ENCODE results near the gene RHBDF1. TPM values are rescaled to one million over a fixed set of nuclear protein-coding genes. Genes with fewer than 3 reads are reported as not detected.

Gene RHBDF1
- total RNA-seq, 1 experiment from 2014 or later, result 23.3 TPM

DNA sequence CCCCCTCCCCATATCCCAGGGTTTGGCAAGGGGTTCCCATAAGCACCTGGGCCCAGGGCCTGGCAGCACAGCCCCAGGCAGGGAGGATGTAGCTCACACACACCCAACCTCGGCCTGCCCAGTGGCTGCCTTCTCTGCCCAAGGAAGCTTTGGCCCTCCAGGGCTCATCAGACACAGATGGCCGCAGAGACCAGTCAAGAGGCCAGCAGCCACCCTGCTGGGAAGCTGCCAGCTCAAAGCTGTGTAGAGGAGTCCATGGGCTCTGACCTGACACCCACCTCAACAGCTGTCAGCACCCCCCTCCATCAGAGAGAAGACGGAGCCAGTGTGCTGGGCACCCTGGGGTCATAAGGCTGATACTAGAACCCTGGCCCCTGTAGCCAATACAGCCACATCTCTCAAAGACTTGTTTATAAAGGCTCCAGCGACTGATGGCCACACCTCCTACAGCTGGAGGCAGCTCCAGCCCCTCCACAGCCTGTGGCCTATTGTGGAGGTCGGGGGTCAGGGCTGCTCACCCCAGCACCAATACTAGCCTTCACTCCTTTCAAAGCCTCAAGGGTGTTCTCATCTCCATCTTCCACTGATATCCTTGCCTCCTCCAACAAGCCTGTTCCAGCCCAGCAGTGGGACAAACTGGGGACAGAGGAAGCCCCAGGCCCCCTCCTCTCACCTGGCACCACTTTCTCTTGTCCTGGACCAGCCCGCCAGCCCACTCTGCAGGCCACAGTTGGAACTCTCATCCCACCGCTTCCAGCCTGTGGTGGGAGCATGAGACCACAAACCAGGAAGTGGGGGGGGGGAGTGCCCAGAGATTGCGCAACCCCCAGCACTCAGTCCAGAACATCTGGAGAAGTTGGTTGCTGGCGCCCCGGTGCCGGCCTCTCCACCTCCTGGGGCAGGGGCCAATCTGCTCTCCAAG is 3.4 kb upstream of the RHBDF1 start:
- no peak for DNase-seq (ENCODE audit: extremely low read depth, low read depth)

DNA sequence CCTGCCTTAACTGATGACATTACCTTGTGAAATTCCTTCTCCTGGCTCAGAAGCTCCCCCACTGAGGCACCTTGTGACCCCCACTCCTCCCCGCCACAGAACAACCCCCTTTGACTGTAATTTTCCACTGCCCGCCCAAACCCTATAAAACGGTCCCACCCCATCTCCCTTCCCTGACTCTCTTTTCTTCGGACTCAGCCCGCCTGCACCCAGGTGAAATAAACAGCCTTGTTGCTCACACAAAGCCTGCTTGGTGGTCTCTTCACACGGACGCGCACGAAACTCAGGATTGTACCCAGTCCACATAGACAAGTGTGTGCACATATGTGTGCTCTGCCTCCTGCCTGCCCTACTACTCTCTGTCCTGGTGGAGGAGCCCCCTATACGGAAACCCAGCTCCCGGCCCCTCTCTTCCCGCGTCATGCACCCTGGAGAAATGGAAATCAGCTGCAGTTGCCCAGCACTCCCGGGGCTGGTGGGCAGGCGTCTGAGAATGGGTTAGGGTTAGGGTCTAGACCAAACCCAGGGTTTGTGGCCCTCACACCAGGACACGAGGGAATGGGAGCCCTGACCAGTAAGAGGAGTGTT is 2.4 kb upstream of the RHBDF1 start:
- no peak for DNase-seq (ENCODE audit: extremely low read depth, low read depth)

DNA sequence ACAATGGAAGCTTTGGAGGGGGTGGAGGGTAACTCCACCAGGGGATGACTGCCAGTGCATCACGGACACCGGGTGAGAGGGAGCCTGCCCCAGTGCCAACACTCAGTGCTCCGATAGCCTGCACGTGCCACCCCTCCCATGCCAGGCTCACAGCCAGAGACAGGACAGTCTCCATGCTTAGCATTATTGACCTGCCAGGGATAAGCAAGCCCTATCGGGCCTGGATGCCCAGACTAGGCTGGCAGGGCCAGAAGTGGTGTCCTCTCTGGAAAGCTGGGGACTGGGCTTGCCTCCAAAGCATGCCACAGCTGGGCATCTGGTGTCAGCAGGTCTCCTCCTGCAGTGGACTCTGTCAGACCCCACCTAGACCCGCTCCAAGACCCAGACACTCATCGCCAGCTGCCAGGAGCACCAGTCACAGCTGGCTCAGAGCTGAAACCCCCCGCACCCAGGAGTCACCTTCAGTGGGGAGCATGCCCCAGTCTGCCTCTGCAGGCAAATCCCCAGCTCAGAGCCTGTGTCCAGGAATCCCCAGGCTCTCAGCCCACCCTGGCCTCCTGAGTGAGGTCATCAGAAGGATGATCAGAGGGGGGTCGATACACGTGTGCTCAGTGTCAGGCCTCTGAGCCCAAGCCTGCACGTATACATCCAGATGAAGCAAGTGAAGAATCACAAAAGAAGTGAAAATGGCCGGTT is 1.8 kb upstream of the RHBDF1 start:
- DNase-seq (ENCODE audit: extremely low read depth, low read depth), result no peak

GRCh38 chr16:71540-72401 is 660 bp downstream of the RHBDF1 start:
- DNase-seq (ENCODE audit: extremely low read depth, low read depth), result no peak

DNA sequence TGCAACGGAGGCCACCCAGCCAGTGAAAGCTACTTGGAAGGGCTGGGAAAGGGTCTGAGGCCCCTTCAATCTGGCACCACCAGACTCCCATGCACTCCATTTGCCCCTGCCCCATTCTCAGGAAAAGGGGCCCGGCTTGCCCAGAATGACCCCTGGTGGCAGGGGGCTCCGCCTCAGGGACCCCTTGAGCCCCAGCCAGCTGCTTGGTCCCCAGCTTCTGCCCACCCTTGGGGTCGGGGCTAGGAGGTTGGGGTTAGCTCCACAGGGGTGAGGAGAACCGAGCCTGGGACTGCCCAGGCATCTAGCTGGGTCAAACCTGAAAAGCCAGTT is 1.3 kb downstream of the RHBDF1 start:
- DNase-seq (ENCODE audit: extremely low read depth, low read depth), result no peak

DNA sequence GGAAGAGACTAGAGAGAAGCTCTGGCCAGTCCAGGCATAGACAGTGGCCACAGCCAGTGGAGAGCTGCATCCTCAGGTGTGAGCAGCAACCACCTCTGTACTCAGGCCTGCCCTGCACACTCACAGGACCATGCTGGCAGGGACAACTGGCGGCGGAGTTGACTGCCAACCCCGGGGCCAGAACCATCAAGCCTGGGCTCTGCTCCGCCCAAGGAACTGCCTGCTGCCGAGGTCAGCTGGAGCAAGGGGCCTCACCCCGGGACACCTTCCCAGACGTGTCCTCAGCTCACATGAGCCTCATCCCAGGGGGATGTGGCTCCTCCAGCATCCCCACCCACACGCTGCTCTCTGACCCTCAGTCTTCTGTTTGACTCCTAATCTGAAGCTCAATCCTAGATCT is 3.2 kb downstream of the RHBDF1 start:
- DNase-seq (ENCODE audit: extremely low read depth, low read depth), result no peak

GRCh38 chr16:67884-68789 is 4.3 kb downstream of the RHBDF1 start:
- DNase-seq (ENCODE audit: extremely low read depth, low read depth), result no peak

- DNase-seq (ENCODE audit: extremely low read depth, low read depth), result no peak
These were observed 5.1 kb downstream of the RHBDF1 start for GRCh38 chr16:67183-67791.

- DNase-seq (ENCODE audit: extremely low read depth, low read depth), result no peak
These were observed 5.9 kb downstream of the RHBDF1 start for GRCh38 chr16:66309-67182.

DNA sequence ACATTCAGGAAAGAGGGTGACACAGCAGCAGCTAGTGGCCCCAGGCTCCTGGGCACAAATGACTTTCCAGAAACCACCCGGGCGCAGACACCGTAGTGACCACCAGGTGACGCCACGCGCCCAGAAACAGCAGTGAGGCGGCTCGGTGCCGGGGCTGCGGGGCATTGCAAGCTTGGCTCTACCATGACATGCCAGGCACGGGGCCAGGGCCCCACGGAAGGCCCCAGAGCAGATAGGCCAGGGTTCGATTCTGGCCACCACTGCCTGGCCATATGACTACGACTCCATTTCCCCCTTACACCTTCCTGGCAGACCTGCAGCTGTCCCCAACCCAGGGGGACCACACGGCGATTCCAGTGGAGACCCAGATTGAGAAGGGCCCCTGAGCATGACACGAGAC is 6.7 kb downstream of the RHBDF1 start:
- DNase-seq (ENCODE audit: extremely low read depth, low read depth), result peak; percentile 71

DNA sequence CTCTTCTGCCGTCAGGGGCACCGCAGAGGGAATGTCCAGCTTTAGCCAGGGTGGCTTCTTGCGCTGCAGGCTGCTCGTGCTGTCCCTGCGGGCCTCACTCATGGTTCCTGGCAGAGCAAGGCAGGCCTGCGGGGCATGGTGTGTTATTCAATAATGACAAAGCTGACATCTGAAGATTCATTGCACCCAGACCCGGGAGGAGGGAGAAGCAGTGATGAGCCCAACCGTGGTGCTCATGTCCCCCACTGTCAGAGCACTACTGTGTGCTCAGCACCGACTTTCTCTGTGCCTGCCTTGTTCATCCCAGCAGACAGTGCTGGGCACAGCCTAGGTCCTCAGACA is 7.5 kb downstream of the RHBDF1 start:
- no peak for DNase-seq (ENCODE audit: extremely low read depth, low read depth)

DNA sequence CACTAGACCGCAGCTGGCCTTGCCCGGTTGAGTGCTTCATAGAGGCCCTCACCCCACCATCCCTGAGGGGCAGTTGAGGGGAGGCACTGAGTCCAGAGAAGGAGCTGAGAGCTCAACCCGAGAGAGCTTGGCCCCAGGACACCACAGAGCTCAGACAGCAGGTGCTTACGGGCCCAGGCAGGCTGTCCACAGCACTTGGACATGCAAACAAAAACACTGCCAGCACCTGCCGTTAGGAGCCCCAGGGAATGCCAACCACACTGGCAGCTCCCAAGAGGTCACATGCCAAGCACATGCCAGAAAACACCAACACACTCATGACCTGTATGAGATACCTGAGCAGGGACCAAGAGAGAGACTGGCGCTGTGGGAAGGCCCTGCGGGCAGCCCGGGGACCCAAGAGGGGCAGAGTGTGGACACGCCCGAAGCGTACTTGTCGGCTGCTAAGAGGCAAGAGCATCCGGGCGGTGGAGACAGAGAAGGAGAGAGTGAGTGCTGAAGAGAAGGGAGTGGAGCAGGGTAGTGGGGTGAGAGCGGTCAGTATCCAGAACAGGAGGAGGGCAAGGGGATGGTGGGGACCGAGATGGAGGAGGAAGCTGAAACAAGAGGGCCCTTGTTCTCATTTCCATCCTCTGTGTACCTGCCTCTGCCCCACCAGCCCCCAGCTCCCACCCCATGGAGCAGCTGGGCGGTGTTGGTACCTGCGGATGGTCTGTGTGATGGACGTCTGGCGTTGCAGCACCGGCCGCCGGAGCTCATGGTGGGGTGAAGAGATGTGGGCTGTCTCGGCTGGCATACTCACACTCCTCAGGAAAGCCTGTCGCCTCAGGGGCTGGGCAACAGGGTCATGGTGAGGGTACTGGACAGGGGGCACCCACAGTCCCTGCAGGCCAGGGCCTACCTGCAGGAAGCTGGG is 8.2 kb downstream of the RHBDF1 start:
- no peak for DNase-seq (ENCODE audit: extremely low read depth, low read depth)

GRCh38 chr16:63466-63865 is 9.0 kb downstream of the RHBDF1 start:
- no peak for DNase-seq (ENCODE audit: extremely low read depth, low read depth)

DNA sequence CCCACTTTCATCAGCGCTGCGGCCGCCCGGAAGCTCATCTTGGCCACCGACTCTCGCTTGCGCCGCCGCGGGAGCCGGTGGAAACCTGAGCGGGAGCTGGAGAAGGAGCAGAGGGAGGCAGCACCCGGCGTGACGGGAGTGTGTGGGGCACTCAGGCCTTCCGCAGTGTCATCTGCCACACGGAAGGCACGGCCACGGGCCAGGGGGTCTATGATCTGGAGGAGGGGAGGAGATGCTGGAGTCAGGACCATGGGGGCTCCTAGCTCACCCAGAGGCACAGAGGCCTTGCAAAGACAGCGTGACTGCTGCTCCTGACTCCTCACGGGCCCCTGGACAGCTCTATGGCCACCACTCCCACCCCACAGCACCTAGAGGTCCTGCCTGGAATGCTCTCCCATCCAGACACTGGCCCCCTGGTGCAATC is 9.5 kb downstream of the RHBDF1 start:
- no peak for DNase-seq (ENCODE audit: extremely low read depth, low read depth)

DNA sequence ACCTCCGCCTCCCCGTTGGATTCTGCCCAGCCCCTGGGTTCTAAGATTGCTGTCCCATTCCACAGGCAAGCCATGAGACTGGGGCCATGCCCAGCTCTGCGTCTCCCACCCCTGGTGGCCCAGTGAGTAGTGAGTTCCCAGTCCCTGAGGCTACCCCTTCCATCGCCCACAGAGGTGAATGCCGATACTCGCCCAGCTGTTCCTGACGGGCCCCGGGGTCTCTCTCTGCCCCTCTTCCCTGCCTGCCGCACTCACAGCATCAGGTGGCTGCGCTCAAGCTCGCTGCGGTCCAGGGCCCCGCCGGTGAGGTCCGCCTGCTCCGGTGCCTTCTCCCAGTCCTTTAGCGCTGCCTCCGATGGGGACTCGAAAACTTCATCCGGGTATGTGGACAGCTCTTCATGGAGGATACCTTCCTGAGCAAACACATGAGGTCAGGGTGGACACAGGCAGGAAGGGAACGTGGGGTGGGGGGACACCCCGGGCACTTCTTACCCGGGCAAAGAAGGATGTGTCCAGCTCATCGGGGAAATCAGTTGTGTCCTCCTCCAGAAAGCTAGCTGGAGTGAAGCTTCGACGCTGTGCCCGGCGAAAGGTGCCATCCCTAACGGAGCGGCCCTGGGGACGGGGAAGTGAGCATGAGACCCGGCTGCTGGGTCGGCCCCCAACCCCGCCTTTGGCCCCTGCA is 10.0 kb downstream of the RHBDF1 start:
- no peak for DNase-seq (ENCODE audit: extremely low read depth, low read depth)

- no peak for DNase-seq (ENCODE audit: extremely low read depth, low read depth)
These were observed 10.6 kb downstream of the RHBDF1 start for GRCh38 chr16:61879-62281.

Data from NCI-H460 (cell line).